CD14-positive monocyte (primary cell): Measurements from ENCODE around the gene KIF26A. TPM values are rescaled to one million over a fixed set of nuclear protein-coding genes. Genes with fewer than 3 reads are reported as not detected.
A peak's percentile ranks its signal among the peaks of the same experiment; 100 is the strongest.

Source experiments
- DNase-seq, 3 donors: peaks; one replicate each; pipeline ENCODE4 v3.0.0-alpha.2; 2011 to 2022
- H2AFZ ChIP-seq: 2 replicates; pipeline ENCODE4 v1.6.0; 2012; ENCODE audit warnings: mild to moderate bottlenecking, low read depth, low read length, inconsistent platforms; ENCODE audit not compliant: insufficient read depth, poor library complexity, severe bottlenecking
- H3K27ac ChIP-seq, 2 donors: 1 replicate in 1 of 2; 2 replicates in 1 of 2; pipeline ENCODE4 v1.5.1; 2012 to 2013; ENCODE audit warnings: low read length in 2 of 2, control low read depth in 1 of 2, inconsistent platforms in 1 of 2, low read depth in 1 of 2, mild to moderate bottlenecking in 1 of 2
- H3K27me3 ChIP-seq, 2 donors: one replicate each; pipeline versions ENCODE4 v1.6.0 to v1.6.1; 2011 to 2013; ENCODE audit warnings: low read length in 2 of 2; ENCODE audit not compliant: control insufficient read depth in 2 of 2, insufficient read depth in 2 of 2
- H3K36me3 ChIP-seq, 2 donors: replicated peaks in 1 of 2; 1 replicate in 1 of 2; 2 replicates in 1 of 2; pipeline versions ENCODE4 v1.5.1 to v1.6.1; 2012 to 2013; ENCODE audit warnings: low read length in 2 of 2, control low read depth in 1 of 2, inconsistent platforms in 1 of 2, mild to moderate bottlenecking in 1 of 2; ENCODE audit not compliant: insufficient read depth in 2 of 2, control insufficient read depth in 1 of 2
- H3K4me1 ChIP-seq, 2 donors: 1 replicate in 1 of 2; 2 replicates in 1 of 2; pipeline versions ENCODE4 v1.5.1 to v1.6.1; 2012 to 2013; ENCODE audit warnings: low read length in 2 of 2, control low read depth in 1 of 2, inconsistent platforms in 1 of 2, mild to moderate bottlenecking in 1 of 2, moderate library complexity in 1 of 2; ENCODE audit not compliant: insufficient read depth in 2 of 2, control insufficient read depth in 1 of 2
- H3K4me2 ChIP-seq: replicated peaks from 2 replicates; pipeline ENCODE3; 2012; ENCODE audit warnings: low read length, moderate library complexity, mild to moderate bottlenecking; ENCODE audit not compliant: poor library complexity, severe bottlenecking; ENCODE audit errors: extremely low read depth
- H3K4me3 ChIP-seq, 3 experiments: fragments of 200-600 bp in 1 of 3; sonication (generic) in 1 of 3; replicated peaks in 1 of 3; 1 replicate in 2 of 3; 2 replicates in 1 of 3; pipeline ENCODE4 v1.5.1; 2011 to 2013; ENCODE audit warnings: low read length in 3 of 3, mild to moderate bottlenecking in 3 of 3, control low read depth in 2 of 3, low read depth in 2 of 3, inconsistent platforms in 1 of 3, moderate library complexity in 1 of 3
- H3K79me2 ChIP-seq: 2 replicates; pipeline ENCODE4 v1.6.0; 2012; ENCODE audit warnings: mild to moderate bottlenecking, control low read depth, inconsistent platforms, low read length, moderate library complexity; ENCODE audit not compliant: insufficient read depth
- H3K9ac ChIP-seq: 2 replicates; pipeline ENCODE4 v1.6.0; 2017; ENCODE audit warnings: low read length, mild to moderate bottlenecking; ENCODE audit not compliant: insufficient read depth, poor library complexity, severe bottlenecking
- H3K9me3 ChIP-seq, 2 donors: replicated peaks in 1 of 2; 1 replicate in 1 of 2; 2 replicates in 1 of 2; pipeline versions ENCODE4 v1.5.1 to v1.6.1; 2012 to 2013; ENCODE audit warnings: low read length in 2 of 2, control low read depth in 1 of 2; ENCODE audit not compliant: control insufficient read depth in 1 of 2, insufficient read depth in 1 of 2
- H4K20me1 ChIP-seq: 2 replicates; pipeline ENCODE4 v1.6.0; 2012; ENCODE audit warnings: mild to moderate bottlenecking, low read length, control low read depth, moderate library complexity; ENCODE audit not compliant: insufficient read depth
- H3K27ac Mint-ChIP-seq, 7 donors: one replicate each; pipeline ENCODE4 v1.8.0; 2020; ENCODE audit warnings: mild to moderate bottlenecking in 7 of 7, mixed read lengths in 7 of 7, moderate library complexity in 6 of 7, inconsistent platforms in 2 of 7
- H3K27me3 Mint-ChIP-seq, 3 donors: one replicate each; pipeline ENCODE4 v1.8.0; 2021 to 2022; ENCODE audit warnings: low read depth in 3 of 3, mild to moderate bottlenecking in 3 of 3, mixed read lengths in 3 of 3, moderate library complexity in 3 of 3, inconsistent platforms in 1 of 3
- H3K36me3 Mint-ChIP-seq, 2 donors: one replicate each; pipeline ENCODE4 v1.8.0; 2020; ENCODE audit warnings: mixed read lengths in 2 of 2, inconsistent platforms in 1 of 2, mild to moderate bottlenecking in 1 of 2
- H3K4me1 Mint-ChIP-seq: one replicate; pipeline ENCODE4 v1.8.0; 2020; ENCODE audit warnings: mild to moderate bottlenecking, mixed read lengths
- H3K4me3 Mint-ChIP-seq, 2 donors: one replicate each; pipeline ENCODE4 v1.8.0; 2020; ENCODE audit warnings: mild to moderate bottlenecking in 2 of 2, mixed read lengths in 2 of 2, moderate library complexity in 1 of 2
- H3K9me3 Mint-ChIP-seq, 7 donors: one replicate each; pipeline ENCODE4 v1.8.0; 2020 to 2022; ENCODE audit warnings: mixed read lengths in 7 of 7, mild to moderate bottlenecking in 6 of 7, moderate library complexity in 6 of 7, inconsistent platforms in 2 of 7
- CTCF ChIP-seq: fragments of 200-600 bp; IDR thresholded peaks from one replicate; pipeline ENCODE4 v1.8.0; 2022; ENCODE audit warnings: antibody characterized with exemption, mild to moderate bottlenecking
- WGBS: methylation state at CpG from one replicate; pipeline ENCODE4 v1.1.5; 2013; ENCODE audit warnings: missing lambda C conversion rate; ENCODE audit not compliant: insufficient coverage; 5-methylcytosine and 5-hydroxymethylcytosine counted together
- intact Hi-C, 2 donors: fragments of 100-400 bp; cut with micrococcal nuclease; formaldehyde crosslinking; loops; one replicate each; pipeline versions ENCODE4 v1.15.0 to v1.15.1; 2023
- polyA plus RNA-seq, 3 donors: library from polyadenylated mRNA; depleted of rRNA in 1 of 3; unstranded in 2 of 3; stranded (reverse) in 1 of 3; fragments of 300-500 nt in 2 of 3; fragments of >200 nt in 1 of 3; fragmentation: Illumina TruSeq in 2 of 3; gene quantifications; 1 replicate in 2 of 3; 2 replicates in 1 of 3; pipeline ENCODE4 v1.2.3, GENCODE V29; 2012 to 2021

Gene KIF26A
- polyA plus RNA-seq, 3 donors = not detected

GRCh38 chr14:104181761-104182530 is 43.6 kb downstream of the KIF26A start:
- intact Hi-C loops = no loop called here
- H3K4me1 Mint-ChIP-seq = no peaks in the 10 kb centered on the region
- H3K27me3 Mint-ChIP-seq = peaks cover 0 to 3% (median 0%) of the 10 kb centered on the region in 3 donors
- Histone ChIP-seq H3K36me3 (no peaks in the 10 kb centered on the region), H3K79me2 (no peaks in the 10 kb centered on the region), H3K4me1 (no peaks in the 10 kb centered on the region), H2AFZ (no peak overlapping the region), H4K20me1 (no peaks in the 10 kb centered on the region), H3K4me3 (no peak overlapping the region), H3K9ac (no peak overlapping the region), H3K9me3 (no peaks in the 10 kb centered on the region), H3K27ac (no peak overlapping the region), H3K4me2 (no peak overlapping the region), H3K27me3 (no peaks in the 10 kb centered on the region)
- DNase-seq = no peak
- no peaks in the 10 kb centered on the region for H3K36me3 Mint-ChIP-seq
- H3K27ac Mint-ChIP-seq = peak overlapping the region in 1 of 7 donors; percentile 15
- peaks cover 0 to 2% (median 0%) of the 10 kb centered on the region in 7 donors for H3K9me3 Mint-ChIP-seq
- no peak for TF ChIP-seq CTCF
- no peak overlapping the region for H3K4me3 Mint-ChIP-seq
- 93% methylated on average over 27 of the region's 27 CpGs for WGBS

DNA sequence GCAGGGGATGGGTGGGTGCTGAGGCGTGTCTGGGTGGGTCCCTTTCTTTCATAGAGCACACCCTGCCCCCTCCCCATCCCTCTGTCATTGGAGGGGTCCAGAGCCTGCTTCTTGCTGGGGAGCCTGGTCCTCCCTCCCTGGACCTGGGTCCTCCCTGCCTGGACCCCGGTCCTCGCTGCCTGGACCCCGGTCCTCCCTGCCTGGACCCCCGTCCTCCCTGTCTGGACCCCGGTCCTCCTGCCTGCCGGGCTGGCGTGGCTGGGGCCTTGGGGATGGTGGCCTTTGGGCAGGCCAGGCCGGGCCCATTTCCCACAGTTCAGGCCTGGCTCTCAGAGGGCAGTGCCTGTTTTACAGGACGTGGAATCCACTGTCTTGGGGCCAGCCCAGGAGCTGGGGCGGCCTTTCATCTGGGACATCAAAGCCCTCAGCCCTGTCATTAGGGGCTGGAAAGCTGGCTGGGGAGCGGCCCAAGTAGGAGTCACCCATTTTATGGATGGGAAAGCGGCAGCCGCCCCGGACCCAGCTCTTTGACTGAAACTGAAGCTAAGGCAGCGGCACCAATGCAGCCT is 44.6 kb downstream of the KIF26A start:
- Mint-ChIP-seq H3K27me3 (peaks cover 0 to 3% (median 0%) of the 10 kb centered on the region in 3 donors), H3K9me3 (peaks cover 0 to 2% (median 0%) of the 10 kb centered on the region in 7 donors), H3K4me1 (no peaks in the 10 kb centered on the region), H3K36me3 (no peaks in the 10 kb centered on the region), H3K27ac (no peak overlapping the region), H3K4me3 (no peak overlapping the region)
- no peak for TF ChIP-seq CTCF
- no peak overlapping the region for H3K9ac ChIP-seq
- H3K9me3 ChIP-seq = no peaks in the 10 kb centered on the region
- DNase-seq = no peak
- H3K4me3 ChIP-seq = no peak overlapping the region
- no peaks in the 10 kb centered on the region for H4K20me1 ChIP-seq
- H3K36me3 ChIP-seq = no peaks in the 10 kb centered on the region
- no peaks in the 10 kb centered on the region for H3K4me1 ChIP-seq
- WGBS = 95% methylated on average over 11 of the region's 16 CpGs
- H3K27ac ChIP-seq = no peak overlapping the region
- intact Hi-C loops = no loop called here
- H3K79me2 ChIP-seq = no peaks in the 10 kb centered on the region
- no peaks in the 10 kb centered on the region for H3K27me3 ChIP-seq
- H3K4me2 ChIP-seq = no peak overlapping the region
- H2AFZ ChIP-seq = no peak overlapping the region
